A549 (cell line): ENCODE results near the gene BRAF. TPM values are rescaled to one million over a fixed set of nuclear protein-coding genes. Genes with fewer than 3 reads are reported as not detected.
A peak's percentile ranks its signal among the peaks of the same experiment; 100 is the strongest.

Source experiments
- ATAC-seq, 2 experiments: fragments of 200-7000 bp in 1 of 2; fragments of >200 bp in 1 of 2; cut with Nextera tagmentation in 1 of 2; cut with Tn5 transposase in 1 of 2; 3 replicates each; pipeline versions ENCODE4 v1.8.0 to v1.9.1; 2018 to 2020; ENCODE audit warnings: mild to moderate bottlenecking in 1 of 2, moderate library complexity in 1 of 2
- CTCF ChIA-PET: fragments of 300-600 bp; sonication (Branson Sonifier 250); formaldehyde crosslinking; extraction: SDS; loops from one replicate; lab custom pipeline; 2021; ENCODE audit warnings: antibody characterized with exemption, inconsistent platforms; lab: Yijun Ruan, JAX
- POLR2A ChIA-PET: fragments of 350-600 bp; formaldehyde crosslinking; extraction: SDS; loops from one replicate; lab custom pipeline; 2021; ENCODE audit warnings: antibody characterized with exemption, inconsistent platforms; lab: Yijun Ruan, JAX
- DNase-seq, 2 experiments: peaks; one replicate each; pipeline versions ENCODE4 v3.0.0 to v3.0.0-alpha.2; 2011 to 2016; ENCODE audit warnings: low read depth in 1 of 2, low spot score in 1 of 2
- FAIRE-seq: peaks from 2 replicates; lab custom pipeline; 2011; peaks lifted over from hg19 to GRCh38; lab: Jason Lieb, UNC
- H3K27ac ChIP-seq, 2 experiments: fragments of >200 bp; sonication (Bioruptor Twin); formaldehyde crosslinking; 3 replicates each; pipeline ENCODE4 v1.5.1; 2016 to 2017
- H3K4me1 ChIP-seq: fragments of >200 bp; sonication (Bioruptor Twin); formaldehyde crosslinking; 3 replicates; pipeline ENCODE4 v1.6.1; 2016
- H3K4me2 ChIP-seq: fragments of >200 bp; sonication (Bioruptor Twin); formaldehyde crosslinking; 3 replicates; pipeline ENCODE4 v1.6.1; 2016
- H3K4me3 ChIP-seq: fragments of >200 bp; sonication (Bioruptor Twin); formaldehyde crosslinking; 3 replicates; pipeline ENCODE4 v1.5.1; 2016
- H3K9me3 ChIP-seq: fragments of >200 bp; sonication (Bioruptor Twin); formaldehyde crosslinking; 3 replicates; pipeline ENCODE4 v1.6.1; 2016
- BCL3 ChIP-seq: fragments of >200 bp; sonication (Bioruptor Twin); formaldehyde crosslinking; IDR thresholded peaks from 3 replicates; pipeline ENCODE4 v1.6.1; 2016
- CBX2 ChIP-seq: fragments of 200-600 bp; sonication (generic); IDR thresholded peaks from 2 replicates; pipeline ENCODE4 v1.6.1; 2016; ENCODE audit warnings: low read depth, mild to moderate bottlenecking, borderline replicate concordance
- CBX8 ChIP-seq: fragments of 200-600 bp; sonication (generic); IDR thresholded peaks from 2 replicates; pipeline ENCODE4 v1.6.1; 2016
- CHD2 ChIP-seq: fragments of 150-350 bp; IDR thresholded peaks from 2 replicates; pipeline ENCODE4 v1.6.1; 2014; ENCODE audit warnings: low read length; ENCODE audit not compliant: partially characterized antibody
- CHD4 ChIP-seq: fragments of 200-600 bp; sonication (generic); IDR thresholded peaks from 2 replicates; pipeline ENCODE4 v1.6.1; 2016; ENCODE audit warnings: antibody characterized with exemption, mild to moderate bottlenecking, borderline replicate concordance
- CTCF ChIP-seq: fragments of >200 bp; sonication (Bioruptor Twin); formaldehyde crosslinking; IDR thresholded peaks from 3 replicates; pipeline ENCODE4 v1.5.1; 2016
- E2F6 ChIP-seq: IDR thresholded peaks from 2 replicates; pipeline ENCODE4 v1.6.1; 2012; ENCODE audit warnings: low read depth, borderline replicate concordance
- EHF ChIP-seq: fragments of 250-450 bp; sonication (Bioruptor Pico); IDR thresholded peaks from 2 replicates; pipeline ENCODE4 v1.5.0; 2020; ENCODE audit warnings: mild to moderate bottlenecking
- ELK1 ChIP-seq: fragments of 150-350 bp; IDR thresholded peaks from 2 replicates; pipeline ENCODE4 v1.6.1; 2014; ENCODE audit warnings: low read depth, mild to moderate bottlenecking, low read length
- ESRRA ChIP-seq: fragments of 150-350 bp; IDR thresholded peaks from 2 replicates; pipeline ENCODE4 v1.6.1; 2014; ENCODE audit warnings: mild to moderate bottlenecking, low read length, borderline replicate concordance
- FOSL2 ChIP-seq, 2 experiments: fragments of 450-650 bp in 1 of 2; fragments of >200 bp in 1 of 2; sonication (Bioruptor Twin) in 1 of 2; formaldehyde crosslinking; IDR thresholded peaks; 2 replicates each; pipeline versions ENCODE4 v1.5.0 to v1.6.1; 2016 to 2020; ENCODE audit warnings: mild to moderate bottlenecking in 1 of 2, moderate library complexity in 1 of 2
- FOXS1 ChIP-seq: fragments of 250-450 bp; sonication (Bioruptor Pico); IDR thresholded peaks from 2 replicates; pipeline ENCODE4 v1.5.0; 2020; ENCODE audit warnings: mild to moderate bottlenecking, moderate library complexity
- HMGXB4 ChIP-seq: fragments of 250-450 bp; sonication (Bioruptor Pico); IDR thresholded peaks from 2 replicates; pipeline ENCODE4 v1.5.0; 2021; ENCODE audit warnings: mild to moderate bottlenecking, moderate library complexity, borderline replicate concordance
- HOXA7 ChIP-seq: fragments of 250-450 bp; sonication (Bioruptor Pico); IDR thresholded peaks from 2 replicates; pipeline ENCODE4 v1.5.0; 2020; ENCODE audit warnings: mild to moderate bottlenecking, moderate library complexity
- JUN ChIP-seq, 2 experiments: fragments of >200 bp; sonication (Bioruptor Twin); formaldehyde crosslinking; IDR thresholded peaks; 2 replicates in 1 of 2; 3 replicates in 1 of 2; pipeline ENCODE4 v1.6.1; 2016 to 2017
- KDM5A ChIP-seq: fragments of 200-600 bp; sonication (generic); IDR thresholded peaks from 2 replicates; pipeline ENCODE4 v1.6.1; 2016; ENCODE audit warnings: antibody characterized with exemption, mild to moderate bottlenecking
- MAX ChIP-seq: IDR thresholded peaks from 2 replicates; pipeline ENCODE4 v1.6.1; 2012
- NFE2L2 ChIP-seq: fragments of 150-350 bp; conservative IDR thresholded peaks from 2 replicates; pipeline ENCODE4 v1.6.1; 2014; ENCODE audit warnings: low read length
- PHF8 ChIP-seq: fragments of 200-600 bp; sonication (generic); IDR thresholded peaks from 2 replicates; pipeline ENCODE4 v1.6.1; 2016; ENCODE audit warnings: low read depth, mild to moderate bottlenecking, antibody characterized with exemption, moderate library complexity, borderline replicate concordance
- POLR2A ChIP-seq: IDR thresholded peaks from 2 replicates; pipeline ENCODE4 v1.6.1; 2012; ENCODE audit warnings: mild to moderate bottlenecking, low read length
- RFX5 ChIP-seq: fragments of 450-650 bp; IDR thresholded peaks from 2 replicates; pipeline ENCODE4 v1.7.1; 2014; ENCODE audit warnings: antibody characterized with exemption, mild to moderate bottlenecking, moderate library complexity
- SMC3 ChIP-seq: fragments of >200 bp; sonication (Bioruptor Twin); formaldehyde crosslinking; IDR thresholded peaks from 3 replicates; pipeline ENCODE4 v1.6.1; 2018; ENCODE audit warnings: inconsistent platforms
- TP53 ChIP-seq: fragments of 250-450 bp; sonication (Bioruptor Pico); IDR thresholded peaks from 2 replicates; pipeline ENCODE4 v1.5.0; 2021; ENCODE audit warnings: mild to moderate bottlenecking, moderate library complexity
- ZFP36 ChIP-seq: fragments of 450-650 bp; IDR thresholded peaks from 2 replicates; pipeline ENCODE4 v1.6.1; 2014; ENCODE audit warnings: borderline replicate concordance; ENCODE audit not compliant: partially characterized antibody
- ZSCAN20 ChIP-seq: fragments of 250-450 bp; sonication (Bioruptor Pico); IDR thresholded peaks from 2 replicates; pipeline ENCODE4 v1.8.0; 2022; ENCODE audit warnings: mild to moderate bottlenecking, moderate library complexity
- WGBS: methylation state at CpG from one replicate; pipeline ENCODE4 v1.1.6; 2017; ENCODE audit errors: missing lambda C conversion rate; 5-methylcytosine and 5-hydroxymethylcytosine counted together
- polyA minus RNA-seq: library from RNA; depleted of rRNA, polyadenylated mRNA; stranded (reverse); fragments of >200 nt; gene quantifications from 2 replicates; pipeline ENCODE4 v1.2.3, GENCODE V29; 2011; rRNA and poly(A)+ RNA removed
- polyA plus RNA-seq, 4 experiments: library from polyadenylated mRNA; depleted of rRNA in 3 of 4; stranded (reverse); fragments of >200 nt; fragmentation: RNase III in 1 of 4; extraction: RNeasy Plus Mini Kit Qiagen cat#74134 plus additional on column Dnase treatment in 1 of 4; gene quantifications; 2 replicates in 3 of 4; 3 replicates in 1 of 4; pipeline ENCODE4 v1.2.3, GENCODE V29; 2011 to 2017

BRAF gene
- polyA plus RNA-seq (2011; rRNA removed) = 16.9 and 19.7 TPM in 2 replicates
- 2.4 and 3.1 TPM in 2 replicates for polyA plus RNA-seq (2012; cell fraction: cytosol; rRNA removed)
- 2.6 and 3.9 TPM in 2 replicates for polyA plus RNA-seq (2012; cell fraction: nucleus; rRNA removed)
- 5.9 to 6.1 TPM (median 6.0 TPM) in 3 replicates for polyA plus RNA-seq (2017; fragmentation: RNase III; extraction: RNeasy Plus Mini Kit Qiagen cat#74134 plus additional on column Dnase treatment)
- polyA minus RNA-seq = 36.1 and 40.1 TPM in 2 replicates

- 5% methylated on average over 31 of the region's 56 CpGs for WGBS
- H3K9me3 ChIP-seq = no peaks in the 10 kb centered on the region
- H3K4me2 ChIP-seq = peak within 1 kb of the TSS; percentile 85
- POLR2A ChIA-PET = interaction anchor here (0.9 to 1.5 kb wide), 2 partner anchors 20 to 114 kb away, joined by 4 to 5 read pairs; no protein-coding TSS in a partner anchor
- peak within 1 kb of the TSS; percentile 94 to 95 for H3K27ac ChIP-seq
- peaks cover 23% of the 10 kb centered on the region; the same call in 2 of the 3 replicates for H3K4me1 ChIP-seq
- CTCF ChIA-PET = interaction anchor here (0.6 to 1.9 kb wide), 4 partner anchors 23 to 1714 kb away, joined by 3 to 9 read pairs (median 3); partner anchors contain the start of gene MRPS33
- no peak for FAIRE-seq
- DNase-seq = peak; percentile 62 to 91
- TF ChIP-seq BCL3 (no peak), CHD2 (no peak), RFX5 (no peak), KDM5A (no peak), EHF (no peak), FOSL2 (IDR thresholded peaks at IDR 0.05) (no peak), FOSL2 (CRISPR knock-in tag; IDR thresholded peaks at IDR 0.05) (peak; percentile 80), PHF8 (peak; percentile 48; the same call in 1 of the 2 replicates), TP53 (CRISPR knock-in tag) (no peak), JUN (IDR thresholded peaks at IDR 0.05) (peak in 1 of 2 experiments; percentile 62; a peak in 3 of 5 replicates), ELK1 (no peak), ESRRA (no peak), CHD4 (no peak), CBX8 (no peak), MAX (peak; percentile 73), POLR2A (peak; percentile 49; the same call in 1 of the 2 replicates), ZSCAN20 (no peak), SMC3 (no peak), FOXS1 (no peak), E2F6 (peak; percentile 62), NFE2L2 (no peak), HOXA7 (no peak), CTCF (no peak), CBX2 (no peak), HMGXB4 (no peak), ZFP36 (no peak)
- peak; percentile 50 to 76 for ATAC-seq
- H3K4me3 ChIP-seq = peak within 1 kb of the TSS; percentile 86
These were observed at the start of gene BRAF for GRCh38 chr7:140924821-140925421. Gene BRAF, minus strand, starts transcription at chr7:140924929. Its CDS starts 226 bp downstream, at chr7:140924703.
